H9 (cell line): ENCODE results near the gene LRRFIP1. TPM values are rescaled to one million over a fixed set of nuclear protein-coding genes. Genes with fewer than 3 reads are reported as not detected.

ENCODE experiments used
- DNase-seq: peaks from one replicate; pipeline ENCODE4 v3.0.0-alpha.2; 2017
- H2AFZ ChIP-seq: one replicate; pipeline ENCODE4 v1.6.1; 2013; ENCODE audit warnings: mild to moderate bottlenecking, low read length, control low read depth, moderate library complexity
- H2AK5ac ChIP-seq: 2 replicates; pipeline ENCODE4 v1.6.1; 2013; ENCODE audit warnings: low read length, control low read depth, mixed read lengths; ENCODE audit not compliant: insufficient read length
- H2BK120ac ChIP-seq: one replicate; pipeline ENCODE4 v1.6.1; 2013; ENCODE audit warnings: low read depth, mild to moderate bottlenecking, low read length, control low read depth, inconsistent platforms; ENCODE audit not compliant: poor library complexity, severe bottlenecking
- H2BK12ac ChIP-seq: 2 replicates; pipeline ENCODE4 v1.6.1; 2013; ENCODE audit warnings: low read length, control low read depth, mixed read lengths, low read depth; ENCODE audit not compliant: insufficient read length
- H2BK15ac ChIP-seq: 2 replicates; pipeline ENCODE4 v1.6.1; 2013; ENCODE audit warnings: low read depth, low read length, control low read depth
- H2BK20ac ChIP-seq: one replicate; pipeline ENCODE4 v1.6.1; 2013; ENCODE audit warnings: low read depth, mild to moderate bottlenecking, low read length, control low read depth, inconsistent platforms; ENCODE audit not compliant: poor library complexity, severe bottlenecking
- H2BK5ac ChIP-seq: 2 replicates; pipeline ENCODE4 v1.6.1; 2013; ENCODE audit warnings: low read length, control low read depth, mixed read lengths; ENCODE audit not compliant: insufficient read length
- H3K14ac ChIP-seq: 2 replicates; pipeline ENCODE4 v1.6.1; 2013; ENCODE audit warnings: low read length, control low read depth; ENCODE audit not compliant: insufficient read depth
- H3K18ac ChIP-seq: 2 replicates; pipeline ENCODE4 v1.6.1; 2013; ENCODE audit warnings: low read depth, mild to moderate bottlenecking, mixed read lengths, low read length, control low read depth; ENCODE audit not compliant: insufficient read length
- H3K23ac ChIP-seq: 2 replicates; pipeline ENCODE4 v1.6.1; 2013; ENCODE audit warnings: low read length, control low read depth, mixed read lengths, low read depth; ENCODE audit not compliant: insufficient read length
- H3K23me2 ChIP-seq: 2 replicates; pipeline ENCODE4 v1.6.1; 2013; ENCODE audit warnings: low read depth, mild to moderate bottlenecking, mixed read lengths, low read length, control low read depth; ENCODE audit not compliant: insufficient read length, poor library complexity, severe bottlenecking
- H3K27ac ChIP-seq: 2 replicates; pipeline ENCODE4 v1.5.1; 2013; ENCODE audit warnings: low read length, control low read depth, mixed read lengths, low read depth; ENCODE audit not compliant: insufficient read length
- H3K27me3 ChIP-seq: 2 replicates; pipeline ENCODE4 v1.6.1; 2013; ENCODE audit warnings: low read length, control low read depth, inconsistent platforms; ENCODE audit not compliant: insufficient read depth
- H3K4ac ChIP-seq: 2 replicates; pipeline ENCODE4 v1.6.1; 2013; ENCODE audit warnings: low read depth, mild to moderate bottlenecking, control low read depth, inconsistent platforms, low read length, moderate library complexity
- H3K4me1 ChIP-seq: 2 replicates; pipeline ENCODE4 v1.6.1; 2013; ENCODE audit warnings: low read length, control low read depth, inconsistent platforms; ENCODE audit not compliant: insufficient read depth
- H3K4me2 ChIP-seq: 2 replicates; pipeline ENCODE4 v1.6.1; 2013; ENCODE audit warnings: low read length, control low read depth, mixed read lengths; ENCODE audit not compliant: insufficient read length, insufficient read depth
- H3K56ac ChIP-seq: 2 replicates; pipeline ENCODE4 v1.6.1; 2013; ENCODE audit warnings: low read depth, mild to moderate bottlenecking, mixed read lengths, low read length, control low read depth; ENCODE audit not compliant: insufficient read length
- H3K79me1 ChIP-seq: 2 replicates; pipeline ENCODE4 v1.6.1; 2013; ENCODE audit warnings: low read depth, mild to moderate bottlenecking, moderate library complexity, low read length, control low read depth, inconsistent platforms; ENCODE audit not compliant: insufficient read depth, poor library complexity, severe bottlenecking
- H3K79me2 ChIP-seq: 2 replicates; pipeline ENCODE4 v1.6.1; 2013; ENCODE audit warnings: low read length, control low read depth, inconsistent platforms; ENCODE audit not compliant: insufficient read depth
- H3K9ac ChIP-seq: 2 replicates; pipeline ENCODE4 v1.6.1; 2013; ENCODE audit warnings: low read length, control low read depth, mixed read lengths; ENCODE audit not compliant: insufficient read length; ENCODE audit errors: extremely low read depth
- H3K9me3 ChIP-seq: one replicate; pipeline ENCODE4 v1.6.1; 2013; ENCODE audit warnings: low read depth, low read length, inconsistent platforms; ENCODE audit not compliant: control insufficient read depth
- H3T11ph ChIP-seq: one replicate; pipeline ENCODE4 v1.6.1; 2013; ENCODE audit warnings: mild to moderate bottlenecking, low read length, control low read depth, inconsistent platforms
- H4K20me1 ChIP-seq: one replicate; pipeline ENCODE4 v1.6.1; 2013; ENCODE audit not compliant: control insufficient read depth, insufficient read length, insufficient read depth
- H4K5ac ChIP-seq: 2 replicates; pipeline ENCODE4 v1.6.1; 2013; ENCODE audit warnings: low read depth, mild to moderate bottlenecking, mixed read lengths, low read length, control low read depth; ENCODE audit not compliant: insufficient read length
- H4K8ac ChIP-seq: replicated peaks from 2 replicates; pipeline ENCODE4 v1.6.1; 2013; ENCODE audit warnings: low read length, control low read depth, mixed read lengths, low read depth; ENCODE audit not compliant: insufficient read length
- H4K91ac ChIP-seq: 2 replicates; pipeline ENCODE4 v1.6.1; 2013; ENCODE audit warnings: low read depth, mild to moderate bottlenecking, moderate library complexity, mixed read lengths, low read length, control low read depth; ENCODE audit not compliant: insufficient read length
- H3K27ac Mint-ChIP-seq, 3 experiments: 2 replicates in 2 of 3; 3 replicates in 1 of 3; pipeline ENCODE4 v1.8.0; 2020 to 2021; ENCODE audit warnings: mixed read lengths in 3 of 3, mild to moderate bottlenecking in 1 of 3, moderate library complexity in 1 of 3
- H3K27me3 Mint-ChIP-seq: 2 replicates; pipeline ENCODE4 v1.8.0; 2021; ENCODE audit warnings: low read depth, mild to moderate bottlenecking, moderate library complexity, mixed read lengths
- H3K36me3 Mint-ChIP-seq, 3 experiments: 2 replicates in 2 of 3; 3 replicates in 1 of 3; pipeline ENCODE4 v1.8.0; 2020 to 2021; ENCODE audit warnings: low read depth in 3 of 3, mixed read lengths in 3 of 3; ENCODE audit not compliant: insufficient read depth in 1 of 3
- H3K4me1 Mint-ChIP-seq, 2 experiments: 2 replicates each; pipeline ENCODE4 v1.8.0; 2020; ENCODE audit warnings: mixed read lengths in 2 of 2
- H3K4me3 Mint-ChIP-seq, 2 experiments: 2 replicates in 1 of 2; 3 replicates in 1 of 2; pipeline ENCODE4 v1.8.0; 2020 to 2021; ENCODE audit warnings: mild to moderate bottlenecking in 2 of 2, mixed read lengths in 2 of 2, moderate library complexity in 1 of 2
- H3K9me3 Mint-ChIP-seq, 2 experiments: 2 replicates in 1 of 2; 3 replicates in 1 of 2; pipeline ENCODE4 v1.8.0; 2020; ENCODE audit warnings: mild to moderate bottlenecking in 2 of 2, mixed read lengths in 2 of 2, moderate library complexity in 1 of 2
- WGBS: extraction: QIAGEN DNeasy Blood & Tissue Kit; methylation state at CpG from one replicate; pipeline ENCODE4 v1.1.7; 2013; ENCODE audit warnings: missing lambda C conversion rate, low lambda C conversion rate, mixed read lengths; ENCODE audit not compliant: insufficient read length; ENCODE audit errors: extremely low coverage; 5-methylcytosine and 5-hydroxymethylcytosine counted together
- total RNA-seq: library from RNA; stranded (reverse); gene quantifications from 2 replicates; pipeline ENCODE4 v1.2.1, GENCODE V29; 2021
- TF ChIP-seq, protein P1 (sequence below): fragments of 200-600 bp; sonication (generic); conservative IDR thresholded peaks from 3 replicates; pipeline ENCODE4 v1.8.0; 2021; ENCODE audit warnings: antibody characterized with exemption, mild to moderate bottlenecking

Gene LRRFIP1
- total RNA-seq, 1 experiment from 2014 or later = 38.5 TPM

- no CpG with 5 or more reads among the region's 11 CpGs for WGBS
- no peaks in the 10 kb centered on the region for H3K9me3 ChIP-seq
- H3K4me1 ChIP-seq = no peaks in the 10 kb centered on the region
- Mint-ChIP-seq H3K36me3 (peaks cover 34 to 44% (median 36%) of the 10 kb centered on the region in 3 experiments), H3K27ac (peak overlapping the region in 1 of 3 experiments; percentile 56; a peak in 1 of 7 replicates), H3K4me3 (no peak overlapping the region), H3K27me3 (no peaks in the 10 kb centered on the region; the same call in none of the 2 replicates), H3K4me1 (peaks cover 0 to 2% of the 10 kb centered on the region in 2 experiments; a peak in 1 of 4 replicates), H3K9me3 (peaks cover 16 to 30% of the 10 kb centered on the region in 2 experiments)
- H2BK12ac ChIP-seq = no peak overlapping the region
- H3K79me1 ChIP-seq = peaks cover 2% of the 10 kb centered on the region
- H3K18ac ChIP-seq = no peak overlapping the region
- TF ChIP-seq, protein P1, sequence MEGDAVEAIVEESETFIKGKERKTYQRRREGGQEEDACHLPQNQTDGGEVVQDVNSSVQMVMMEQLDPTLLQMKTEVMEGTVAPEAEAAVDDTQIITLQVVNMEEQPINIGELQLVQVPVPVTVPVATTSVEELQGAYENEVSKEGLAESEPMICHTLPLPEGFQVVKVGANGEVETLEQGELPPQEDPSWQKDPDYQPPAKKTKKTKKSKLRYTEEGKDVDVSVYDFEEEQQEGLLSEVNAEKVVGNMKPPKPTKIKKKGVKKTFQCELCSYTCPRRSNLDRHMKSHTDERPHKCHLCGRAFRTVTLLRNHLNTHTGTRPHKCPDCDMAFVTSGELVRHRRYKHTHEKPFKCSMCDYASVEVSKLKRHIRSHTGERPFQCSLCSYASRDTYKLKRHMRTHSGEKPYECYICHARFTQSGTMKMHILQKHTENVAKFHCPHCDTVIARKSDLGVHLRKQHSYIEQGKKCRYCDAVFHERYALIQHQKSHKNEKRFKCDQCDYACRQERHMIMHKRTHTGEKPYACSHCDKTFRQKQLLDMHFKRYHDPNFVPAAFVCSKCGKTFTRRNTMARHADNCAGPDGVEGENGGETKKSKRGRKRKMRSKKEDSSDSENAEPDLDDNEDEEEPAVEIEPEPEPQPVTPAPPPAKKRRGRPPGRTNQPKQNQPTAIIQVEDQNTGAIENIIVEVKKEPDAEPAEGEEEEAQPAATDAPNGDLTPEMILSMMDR = no peak
- no peak for DNase-seq
- H2BK20ac ChIP-seq = no peak overlapping the region
- no peak overlapping the region for H3K9ac ChIP-seq
- no peaks in the 10 kb centered on the region for H4K20me1 ChIP-seq
- no peak overlapping the region for H4K8ac ChIP-seq
- H3K27me3 ChIP-seq = no peaks in the 10 kb centered on the region
- no peak overlapping the region for H3K23ac ChIP-seq
- no peak overlapping the region for H3K27ac ChIP-seq
- H2AK5ac ChIP-seq = no peak overlapping the region
- H3K79me2 ChIP-seq = no peaks in the 10 kb centered on the region
- no peak overlapping the region for H2AFZ ChIP-seq
- no peak overlapping the region for H3K14ac ChIP-seq
- no peaks in the 10 kb centered on the region for H3K23me2 ChIP-seq
- H3K4ac ChIP-seq = no peak overlapping the region
- no peak overlapping the region for H3T11ph ChIP-seq
- H4K5ac ChIP-seq = no peak overlapping the region
- no peak overlapping the region for H4K91ac ChIP-seq
- no peak overlapping the region for H3K56ac ChIP-seq
- no peak overlapping the region for H2BK5ac ChIP-seq
- no peak overlapping the region for H2BK15ac ChIP-seq
- H2BK120ac ChIP-seq = no peak overlapping the region
- no peak overlapping the region for H3K4me2 ChIP-seq
These were observed 11.9 kb downstream of the LRRFIP1 start for GRCh38 chr2:237639052-237639835.
